ENCODE results near the gene WWP2. TPM values are rescaled to one million over a fixed set of nuclear protein-coding genes. Genes with fewer than 3 reads are reported as not detected.
"Not testable (repeated sequence)": the region's sequence is repeated elsewhere in the genome, so short reads cannot be mapped to it uniquely, and the experiment has no call there.

The WWP2 gene
- total RNA-seq, 2 donors from 2014 or later, result 34.8 to 78.8 TPM

- peak overlapping the region; percentile 85 to 96 for H3K4me3 ChIP-seq
- peak overlapping the region in 3 of 4 donors; percentile 59 to 79 (median 79) for H3K27ac ChIP-seq
- TF ChIP-seq CTCF (IDR thresholded peaks at IDR 0.05), result no peak
- no peak for TF ChIP-seq POLR2A (IDR thresholded peaks at IDR 0.05)
- ATAC-seq (no peak), DNase-seq (no peak)
- H3K27me3 ChIP-seq, result no peaks in the 10 kb centered on the region
- intact Hi-C loops (cut with DNase I), result loop anchor here (5.0 kb wide), 1 partner anchor 47 kb away; no protein-coding TSS in a partner anchor
- peaks cover 24% of the 10 kb centered on the region for H3K4me1 ChIP-seq
- no peaks in the 10 kb centered on the region for H3K9me3 ChIP-seq
- peaks cover 2 to 10% of the 10 kb centered on the region in 2 donors for H3K36me3 ChIP-seq (replicated peaks in 1 of 2; ENCODE audit: insufficient read depth in 1 of 2, low read depth in 2 of 2)
- 4 to 10% methylated on average over 4 of the region's 4 CpGs for WGBS, 2 donors
These were observed 8.0 kb upstream of the WWP2 start for GRCh38 chr16:69754143-69754468.

- intact Hi-C loops (cut with DNase I), result loop anchor here (5.0 kb wide), 1 partner anchor 47 kb away; no protein-coding TSS in a partner anchor
- peak within 1 kb of the TSS; percentile 51 to 79 (median 69) for H3K27ac ChIP-seq
- 0 to 2% methylated on average over 12 to 58 of the region's 58 CpGs for WGBS, 2 donors
- H3K4me1 ChIP-seq, result peaks cover 24% of the 10 kb centered on the region
- TF ChIP-seq CTCF (IDR thresholded peaks at IDR 0.05) (peak; percentile 96 to 100 (median 99)), POLR2A (IDR thresholded peaks at IDR 0.05) (peak; percentile 22 to 89 (median 82))
- peak within 1 kb of the TSS; percentile 85 to 96 for H3K4me3 ChIP-seq
- DNase-seq (peak; percentile 96 to 98 (median 97)), ATAC-seq (peak; percentile 100)
- H3K9me3 ChIP-seq, result no peaks in the 10 kb centered on the region
- no peaks in the 10 kb centered on the region for H3K27me3 ChIP-seq
- H3K36me3 ChIP-seq (replicated peaks in 1 of 2; ENCODE audit: insufficient read depth in 1 of 2, low read depth in 2 of 2), result peaks cover 0 to 7% of the 10 kb centered on the region in 2 donors
These were observed 7.4 kb upstream of the WWP2 start, which contains the start of gene NOB1 for GRCh38 chr16:69754469-69755310. Gene NOB1, minus strand, starts transcription at chr16:69754926. Its CDS starts 16 bp downstream, at chr16:69754910.

- intact Hi-C loops (cut with DNase I), result no loop called here
- H3K27me3 ChIP-seq, result no peaks in the 10 kb centered on the region
- ATAC-seq, result no peak
- peaks cover 28% of the 10 kb centered on the region for H3K4me1 ChIP-seq
- TF ChIP-seq POLR2A (IDR thresholded peaks at IDR 0.05), result no peak
- TF ChIP-seq CTCF (IDR thresholded peaks at IDR 0.05), result no peak
- no peak overlapping the region for H3K27ac ChIP-seq
- 84 to 90% methylated on average over 10 of the region's 10 CpGs for WGBS, 2 donors
- DNase-seq, result no peak
- H3K36me3 ChIP-seq (replicated peaks in 1 of 2; ENCODE audit: insufficient read depth in 1 of 2, low read depth in 2 of 2), result no peaks in the 10 kb centered on the region
- no peaks in the 10 kb centered on the region for H3K9me3 ChIP-seq
- H3K4me3 ChIP-seq, result no peak overlapping the region
These were observed 5.4 kb upstream of the WWP2 start for GRCh38 chr16:69756705-69757104.

GRCh38 chr16:69757375-69757774 lies 4.8 kb upstream of the WWP2 start:
- ATAC-seq; H3K9me3 ChIP-seq; intact Hi-C loops (cut with DNase I); H3K4me3 ChIP-seq; H3K27ac ChIP-seq; DNase-seq; H3K36me3 ChIP-seq (replicated peaks in 1 of 2; ENCODE audit: insufficient read depth in 1 of 2, low read depth in 2 of 2); H3K27me3 ChIP-seq: not testable (repeated sequence)
- peaks cover 29% of the 10 kb centered on the region for H3K4me1 ChIP-seq
- 79 to 80% methylated on average over 13 of the region's 13 CpGs for WGBS, 2 donors

GRCh38 chr16:69762814-69763598 lies 874 bp downstream of the WWP2 start:
- TF ChIP-seq CTCF (IDR thresholded peaks at IDR 0.05), result no peak
- TF ChIP-seq POLR2A (IDR thresholded peaks at IDR 0.05), result no peak
- H3K36me3 ChIP-seq (replicated peaks in 1 of 2; ENCODE audit: insufficient read depth in 1 of 2, low read depth in 2 of 2), result no peaks in the 10 kb centered on the region
- H3K4me1 ChIP-seq, result peaks cover 41% of the 10 kb centered on the region
- H3K4me3 ChIP-seq, result peak overlapping the region; percentile 65 to 81
- WGBS, 2 donors, result 2% methylated on average over 14 of the region's 14 CpGs
- no peaks in the 10 kb centered on the region for H3K27me3 ChIP-seq
- H3K27ac ChIP-seq, result peak overlapping the region; percentile 80 to 96 (median 90)
- peak in 2 of 4 donors; percentile 30 to 42 for DNase-seq
- intact Hi-C loops (cut with DNase I), result no loop called here
- H3K9me3 ChIP-seq, result no peaks in the 10 kb centered on the region
- peak; percentile 61 for ATAC-seq

All from body of pancreas (tissue), 4 donors.